Neural crest cell (in vitro differentiated cells): ENCODE results near the gene ZNF549. TPM values are rescaled to one million over a fixed set of nuclear protein-coding genes. Genes with fewer than 3 reads are reported as not detected.

ENCODE experiments used
- DNase-seq: peaks from one replicate; pipeline ENCODE4 v3.0.0; 2021; ENCODE audit warnings: low read depth, mixed read lengths, low spot score
- H3K27ac Mint-ChIP-seq: one replicate; pipeline ENCODE4 v1.8.0; 2021; ENCODE audit warnings: mild to moderate bottlenecking, mixed read lengths; ENCODE audit not compliant: unreplicated experiment
- H3K27me3 Mint-ChIP-seq: 2 replicates; pipeline ENCODE4 v1.8.0; 2021; ENCODE audit warnings: low read depth, mild to moderate bottlenecking, mixed read lengths
- H3K36me3 Mint-ChIP-seq: 2 replicates; pipeline ENCODE4 v1.8.0; 2021; ENCODE audit warnings: low read depth, mild to moderate bottlenecking, mixed read lengths
- H3K4me1 Mint-ChIP-seq: 2 replicates; pipeline ENCODE4 v1.8.0; 2021; ENCODE audit warnings: mixed read lengths
- H3K4me3 Mint-ChIP-seq: one replicate; pipeline ENCODE4 v1.8.0; 2021; ENCODE audit warnings: mild to moderate bottlenecking, mixed read lengths
- H3K9me3 Mint-ChIP-seq: 2 replicates; pipeline ENCODE4 v1.8.0; 2021; ENCODE audit warnings: mixed read lengths
- CTCF ChIP-seq: fragments of 200-600 bp; sonication (generic); conservative IDR thresholded peaks from 2 replicates; pipeline ENCODE4 v1.5.0; 2021; ENCODE audit warnings: antibody characterized with exemption, mild to moderate bottlenecking
- total RNA-seq: library from RNA; stranded (reverse); gene quantifications from 2 replicates; pipeline ENCODE4 v1.2.1, GENCODE V29; 2021

Gene ZNF549
- total RNA-seq, 1 donor from 2014 or later = 10.6 TPM

- no peak for DNase-seq
- Mint-ChIP-seq H3K27me3 (no peaks in the 10 kb centered on the region), H3K27ac (no peak overlapping the region), H3K36me3 (peaks cover 94% of the 10 kb centered on the region), H3K4me3 (no peak overlapping the region), H3K9me3 (peaks cover 31% of the 10 kb centered on the region), H3K4me1 (no peaks in the 10 kb centered on the region)
- TF ChIP-seq CTCF = no peak
Observed at GRCh38 chr19:57552432-57552831, 25.3 kb downstream of the ZNF549 start.

- no peak overlapping the region for H3K27ac Mint-ChIP-seq
- peaks cover 23% of the 10 kb centered on the region for H3K4me1 Mint-ChIP-seq
- peaks cover 3% of the 10 kb centered on the region for H3K27me3 Mint-ChIP-seq
- peaks cover 59% of the 10 kb centered on the region for H3K36me3 Mint-ChIP-seq
- DNase-seq = no peak
- peaks cover 24% of the 10 kb centered on the region for H3K9me3 Mint-ChIP-seq
- H3K4me3 Mint-ChIP-seq = peak overlapping the region; percentile 97
- no peak for TF ChIP-seq CTCF
Observed at GRCh38 chr19:57557659-57558058, 30.5 kb downstream of the ZNF549 start.

GRCh38 chr19:57558525-57558924, 31.4 kb downstream of the ZNF549 start:
- peaks cover 23% of the 10 kb centered on the region for H3K4me1 Mint-ChIP-seq
- peaks cover 23% of the 10 kb centered on the region for H3K9me3 Mint-ChIP-seq
- peaks cover 4% of the 10 kb centered on the region for H3K27me3 Mint-ChIP-seq
- peaks cover 53% of the 10 kb centered on the region for H3K36me3 Mint-ChIP-seq
- no peak overlapping the region for H3K27ac Mint-ChIP-seq
- DNase-seq = no peak
- peak overlapping the region; percentile 97 for H3K4me3 Mint-ChIP-seq
- no peak for TF ChIP-seq CTCF

GRCh38 chr19:57559008-57559403, 31.9 kb downstream of the ZNF549 start:
- H3K4me3 Mint-ChIP-seq = peak overlapping the region; percentile 97
- no peak for TF ChIP-seq CTCF
- peak overlapping the region; percentile 91 for H3K27ac Mint-ChIP-seq
- H3K9me3 Mint-ChIP-seq = peaks cover 25% of the 10 kb centered on the region
- DNase-seq = no peak
- H3K27me3 Mint-ChIP-seq = peaks cover 6% of the 10 kb centered on the region
- H3K4me1 Mint-ChIP-seq = peaks cover 23% of the 10 kb centered on the region
- H3K36me3 Mint-ChIP-seq = peaks cover 51% of the 10 kb centered on the region

- H3K36me3 Mint-ChIP-seq = peaks cover 46% of the 10 kb centered on the region
- H3K27ac Mint-ChIP-seq = peak within 1 kb of the TSS; percentile 91
- H3K4me1 Mint-ChIP-seq = peaks cover 23% of the 10 kb centered on the region
- peak; percentile 79 for DNase-seq
- H3K27me3 Mint-ChIP-seq = peaks cover 6% of the 10 kb centered on the region
- peaks cover 25% of the 10 kb centered on the region for H3K9me3 Mint-ChIP-seq
- H3K4me3 Mint-ChIP-seq = peak within 1 kb of the TSS; percentile 97
- no peak for TF ChIP-seq CTCF
Observed at GRCh38 chr19:57559404-57560025, 32.4 kb downstream of the ZNF549 start, which contains the start of gene ZNF550. TSS of gene ZNF550 (minus strand) at chr19:57559863. CDS start at chr19:57559682, 181 bp downstream.
